SK-N-SH (cell line): Measurements from ENCODE around the gene RNF214. TPM values are rescaled to one million over a fixed set of nuclear protein-coding genes. Genes with fewer than 3 reads are reported as not detected.

ENCODE experiments used
- CTCF ChIA-PET: fragments of 300-600, 350-600 bp; formaldehyde crosslinking; extraction: SDS; loops from one replicate; lab custom pipeline; 2021; lab: Yijun Ruan, JAX
- POLR2A ChIA-PET: fragments of 350-600 bp; sonication (Branson Sonifier 250); formaldehyde crosslinking; extraction: SDS; loops from one replicate; lab custom pipeline; 2020; ENCODE audit warnings: antibody characterized with exemption, inconsistent platforms; lab: Yijun Ruan, JAX
- DNase-seq: peaks from one replicate; pipeline ENCODE4 v3.0.0; 2012
- H2AFZ ChIP-seq: fragments of 200-600 bp; sonication (generic); 2 replicates; pipeline ENCODE4 v1.8.1; 2016; ENCODE audit warnings: antibody characterized with exemption, mild to moderate bottlenecking, low read depth
- H3F3A ChIP-seq: fragments of 200-600 bp; sonication (generic); replicated peaks from 2 replicates; pipeline ENCODE3; 2016; ENCODE audit warnings: antibody characterized with exemption, mild to moderate bottlenecking; ENCODE audit not compliant: insufficient read depth
- H3K27ac ChIP-seq, 2 experiments: fragments of 200-500 bp in 1 of 2; fragments of 200-600 bp in 1 of 2; sonication (Bioruptor generic) in 1 of 2; sonication (generic), shearing (Covaris generic) in 1 of 2; 2 replicates each; pipeline versions ENCODE4 v1.5.1 to v1.6.1; 2014 to 2016; ENCODE audit warnings: low read depth in 2 of 2, inconsistent platforms in 1 of 2, low read length in 1 of 2, mild to moderate bottlenecking in 1 of 2, mixed read lengths in 1 of 2
- H3K27me3 ChIP-seq: fragments of 200-600 bp; sonication (generic), shearing (Covaris generic); 2 replicates; pipeline ENCODE4 v1.6.1; 2016; ENCODE audit warnings: mixed run types; ENCODE audit not compliant: insufficient read depth
- H3K36me3 ChIP-seq, 2 experiments: fragments of 200-500 bp in 1 of 2; fragments of 200-600 bp in 1 of 2; sonication (Bioruptor generic) in 1 of 2; sonication (generic) in 1 of 2; replicated peaks in 1 of 2; 2 replicates each; pipeline versions ENCODE3 to v1.5.1; 2014 to 2016; ENCODE audit warnings: low read length in 1 of 2, mild to moderate bottlenecking in 1 of 2; ENCODE audit not compliant: insufficient read depth in 2 of 2, control insufficient read depth in 1 of 2
- H3K4me1 ChIP-seq, 2 experiments: fragments of 200-500 bp in 1 of 2; fragments of 200-600 bp in 1 of 2; sonication (Bioruptor generic) in 1 of 2; sonication (generic), shearing (Covaris generic) in 1 of 2; 2 replicates each; pipeline versions ENCODE4 v1.5.1 to v1.6.1; 2014 to 2016; ENCODE audit warnings: low read depth in 1 of 2, low read length in 1 of 2, mixed run types in 1 of 2; ENCODE audit not compliant: insufficient read depth in 2 of 2, control insufficient read depth in 1 of 2
- H3K4me2 ChIP-seq: fragments of 200-600 bp; sonication (generic), shearing (Covaris generic); 2 replicates; pipeline ENCODE4 v1.6.1; 2017; ENCODE audit warnings: mixed run types
- H3K4me3 ChIP-seq, 2 experiments: fragments of 200-500 bp in 1 of 2; fragments of 200-600 bp in 1 of 2; sonication (Bioruptor generic) in 1 of 2; sonication (generic), shearing (Covaris generic) in 1 of 2; 2 replicates each; pipeline versions ENCODE4 v1.5.1 to v1.8.1; 2014 to 2016; ENCODE audit warnings: low read depth in 2 of 2, inconsistent platforms in 1 of 2, low read length in 1 of 2, mild to moderate bottlenecking in 1 of 2, mixed read lengths in 1 of 2, moderate library complexity in 1 of 2
- H3K79me2 ChIP-seq: fragments of 200-600 bp; sonication (generic); 2 replicates; pipeline ENCODE4 v1.8.1; 2017; ENCODE audit warnings: mild to moderate bottlenecking; ENCODE audit not compliant: insufficient read depth
- H3K9ac ChIP-seq: fragments of 200-600 bp; sonication (generic); 2 replicates; pipeline ENCODE4 v1.6.1; 2017; ENCODE audit warnings: mixed run types
- H3K9me2 ChIP-seq: fragments of 200-600 bp; sonication (generic); 2 replicates; pipeline ENCODE4 v1.6.1; 2017; ENCODE audit warnings: mixed run types
- H3K9me3 ChIP-seq: fragments of 200-600 bp; sonication (generic); 2 replicates; pipeline ENCODE4 v1.6.1; 2017; ENCODE audit warnings: mixed run types, mild to moderate bottlenecking, moderate library complexity
- H4K20me1 ChIP-seq: fragments of 200-600 bp; sonication (generic); 2 replicates; pipeline ENCODE4 v1.6.1; 2017; ENCODE audit warnings: mild to moderate bottlenecking, mixed run types; ENCODE audit not compliant: insufficient read depth
- CHD2 ChIP-seq: fragments of 150-350 bp; IDR thresholded peaks from 2 replicates; pipeline ENCODE4 v1.6.1; 2018; ENCODE audit warnings: low read length; ENCODE audit not compliant: partially characterized antibody
- EP300 ChIP-seq, 2 experiments: IDR thresholded peaks; 2 replicates each; pipeline versions ENCODE4 v1.4.0 to v1.6.1; 2012; ENCODE audit warnings: borderline replicate concordance in 1 of 2, low read depth in 1 of 2, low read length in 1 of 2
- GATA2 ChIP-seq: sonication (generic); formaldehyde crosslinking; IDR thresholded peaks from 2 replicates; pipeline ENCODE4 v1.5.0; 2020; ENCODE audit warnings: mild to moderate bottlenecking, missing genetic modification reagents
- IRF3 ChIP-seq: fragments of 150-350 bp; IDR thresholded peaks from 2 replicates; pipeline ENCODE4 v1.6.1; 2016; ENCODE audit warnings: mild to moderate bottlenecking, low read depth, low read length
- MAX ChIP-seq: IDR thresholded peaks from 2 replicates; pipeline ENCODE4 v1.4.0; 2012; ENCODE audit warnings: low read depth
- MEF2A ChIP-seq: IDR thresholded peaks from 2 replicates; pipeline ENCODE4 v1.4.0; 2012; ENCODE audit warnings: low read depth, borderline replicate concordance
- NFIC ChIP-seq: IDR thresholded peaks from 2 replicates; pipeline ENCODE4 v1.4.0; 2012; ENCODE audit warnings: borderline replicate concordance
- NRF1 ChIP-seq: IDR thresholded peaks from 2 replicates; pipeline ENCODE4 v1.6.1; 2012; ENCODE audit warnings: low read depth, mild to moderate bottlenecking, low read length
- RFX5 ChIP-seq: IDR thresholded peaks from 2 replicates; pipeline ENCODE4 v1.6.1; 2012; ENCODE audit warnings: mild to moderate bottlenecking, improper control_type of control experiment, low read length
- RXRA ChIP-seq: IDR thresholded peaks from 2 replicates; pipeline ENCODE4 v1.4.0; 2012; ENCODE audit warnings: low read depth, mild to moderate bottlenecking, borderline replicate concordance
- SIN3A ChIP-seq: IDR thresholded peaks from 2 replicates; pipeline ENCODE4 v1.6.1; 2012; ENCODE audit warnings: low read depth, mild to moderate bottlenecking, low read length, moderate library complexity, borderline replicate concordance
- SMC3 ChIP-seq: IDR thresholded peaks from 2 replicates; pipeline ENCODE4 v1.6.1; 2012; ENCODE audit warnings: low read depth, low read length, improper control_type of control experiment
- TCF12 ChIP-seq: IDR thresholded peaks from 2 replicates; pipeline ENCODE4 v1.4.0; 2012
- ZBTB33 ChIP-seq: IDR thresholded peaks from 2 replicates; pipeline ENCODE4 v1.4.0; 2012; ENCODE audit warnings: low read depth, borderline replicate concordance
- WGBS: methylation state at CpG from one replicate; pipeline ENCODE4 v1.1.6; 2017; ENCODE audit warnings: low lambda C conversion rate; 5-methylcytosine and 5-hydroxymethylcytosine counted together
- polyA plus RNA-seq, 3 experiments: library from polyadenylated mRNA; depleted of rRNA; stranded (reverse); fragments of >200 nt; gene quantifications; 2 replicates each; pipeline ENCODE4 v1.2.3, GENCODE V29; 2012
- TF ChIP-seq, protein P1 (sequence below): IDR thresholded peaks from 2 replicates; pipeline ENCODE4 v1.6.1; 2012; ENCODE audit warnings: mild to moderate bottlenecking, low read depth, low read length, moderate library complexity
- TF ChIP-seq, protein P2 (sequence below): fragments of 150-350 bp; IDR thresholded peaks from 2 replicates; pipeline ENCODE4 v1.6.1; 2017; ENCODE audit warnings: antibody characterized with exemption, low read length, low read depth, borderline replicate concordance

The RNF214 gene
- polyA plus RNA-seq, 1 of the 3 experiments (the other 2 are of a cell fraction) = 15.4 TPM

DNA sequence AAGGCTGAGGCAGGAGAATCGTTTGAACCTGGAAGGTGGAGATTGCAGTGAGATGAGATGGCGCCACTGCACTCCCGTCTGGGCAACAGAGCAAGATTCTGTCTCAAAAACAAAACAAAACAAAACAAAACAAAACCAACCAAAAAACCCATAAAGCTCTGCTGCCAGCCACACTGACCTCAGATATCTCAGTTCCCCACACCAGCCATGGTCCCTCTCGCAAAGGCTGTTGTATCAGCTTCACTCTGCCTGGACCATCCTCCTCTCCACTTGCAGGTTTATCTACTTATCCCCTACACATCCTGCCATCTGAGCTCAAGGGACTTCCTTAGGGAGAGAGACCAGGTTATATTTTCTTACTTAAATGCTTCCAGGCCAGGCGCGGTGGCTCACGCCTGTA, 69.8 kb downstream of the RNF214 start:
- Histone ChIP-seq H3F3A (no peaks in the 10 kb centered on the region), H3K79me2 (0 out of 2 replicates have a peak, but pooled peaks cover 4% of the 10 kb centered on the region), H3K27me3 (no peaks in the 10 kb centered on the region), H3K9ac (no peak overlapping the region), H3K36me3 (no peaks in the 10 kb centered on the region), H4K20me1 (no peaks in the 10 kb centered on the region), H3K9me3 (no peaks in the 10 kb centered on the region), H3K4me1 (peaks cover 0 to 15% of the 10 kb centered on the region in 2 experiments; a peak in 1 of 4 replicates), H3K4me3 (no peak overlapping the region), H3K9me2 (no peaks in the 10 kb centered on the region), H2AFZ (no peak overlapping the region), H3K4me2 (no peak overlapping the region), H3K27ac (no peak overlapping the region)
- TF ChIP-seq TCF12 (no peak), RFX5 (no peak), MEF2A (no peak), MAX (no peak), ZBTB33 (no peak), CHD2 (no peak)
- POLR2A ChIA-PET = no interaction called here
- CTCF ChIA-PET = interaction anchor here (2.4 kb wide), 1 partner anchor 13 kb away, joined by 8 read pairs; the partner anchor contains the start of gene BACE1
- no peak for DNase-seq
- 94% methylated on average over 6 of the region's 7 CpGs for WGBS

DNA sequence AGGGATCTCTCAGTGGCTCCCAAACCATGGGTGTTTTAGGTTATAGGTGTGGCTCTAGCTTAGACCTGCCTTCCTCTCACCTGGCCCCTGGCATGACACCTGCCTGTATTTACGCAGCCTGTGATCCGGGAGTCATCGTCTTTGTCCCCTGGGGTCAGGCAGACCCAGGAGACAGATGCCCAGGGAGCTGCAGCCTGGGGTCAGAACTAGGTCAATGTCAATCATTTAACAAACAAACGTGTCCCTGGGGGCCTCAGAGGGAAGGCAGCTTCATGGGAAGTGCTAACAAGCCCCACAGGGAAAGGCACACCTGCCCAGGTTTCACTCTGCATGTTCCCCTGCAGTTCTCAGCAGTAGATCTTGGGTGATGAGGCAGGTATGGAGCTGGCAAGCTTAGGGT, 70.6 kb downstream of the RNF214 start:
- POLR2A ChIA-PET = no interaction called here
- no peak for TF ChIP-seq MAX
- TF ChIP-seq GATA2 (CRISPR knock-in tag) = no peak
- TF ChIP-seq IRF3 = no peak
- TF ChIP-seq NFIC = no peak
- TF ChIP-seq, protein P1, sequence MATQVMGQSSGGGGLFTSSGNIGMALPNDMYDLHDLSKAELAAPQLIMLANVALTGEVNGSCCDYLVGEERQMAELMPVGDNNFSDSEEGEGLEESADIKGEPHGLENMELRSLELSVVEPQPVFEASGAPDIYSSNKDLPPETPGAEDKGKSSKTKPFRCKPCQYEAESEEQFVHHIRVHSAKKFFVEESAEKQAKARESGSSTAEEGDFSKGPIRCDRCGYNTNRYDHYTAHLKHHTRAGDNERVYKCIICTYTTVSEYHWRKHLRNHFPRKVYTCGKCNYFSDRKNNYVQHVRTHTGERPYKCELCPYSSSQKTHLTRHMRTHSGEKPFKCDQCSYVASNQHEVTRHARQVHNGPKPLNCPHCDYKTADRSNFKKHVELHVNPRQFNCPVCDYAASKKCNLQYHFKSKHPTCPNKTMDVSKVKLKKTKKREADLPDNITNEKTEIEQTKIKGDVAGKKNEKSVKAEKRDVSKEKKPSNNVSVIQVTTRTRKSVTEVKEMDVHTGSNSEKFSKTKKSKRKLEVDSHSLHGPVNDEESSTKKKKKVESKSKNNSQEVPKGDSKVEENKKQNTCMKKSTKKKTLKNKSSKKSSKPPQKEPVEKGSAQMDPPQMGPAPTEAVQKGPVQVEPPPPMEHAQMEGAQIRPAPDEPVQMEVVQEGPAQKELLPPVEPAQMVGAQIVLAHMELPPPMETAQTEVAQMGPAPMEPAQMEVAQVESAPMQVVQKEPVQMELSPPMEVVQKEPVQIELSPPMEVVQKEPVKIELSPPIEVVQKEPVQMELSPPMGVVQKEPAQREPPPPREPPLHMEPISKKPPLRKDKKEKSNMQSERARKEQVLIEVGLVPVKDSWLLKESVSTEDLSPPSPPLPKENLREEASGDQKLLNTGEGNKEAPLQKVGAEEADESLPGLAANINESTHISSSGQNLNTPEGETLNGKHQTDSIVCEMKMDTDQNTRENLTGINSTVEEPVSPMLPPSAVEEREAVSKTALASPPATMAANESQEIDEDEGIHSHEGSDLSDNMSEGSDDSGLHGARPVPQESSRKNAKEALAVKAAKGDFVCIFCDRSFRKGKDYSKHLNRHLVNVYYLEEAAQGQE = no peak
- TF ChIP-seq SIN3A = no peak
- TF ChIP-seq RXRA = no peak
- no peak for TF ChIP-seq ZBTB33
- TF ChIP-seq RFX5 = no peak
- no peak for TF ChIP-seq EP300 (IDR thresholded peaks at IDR 0.05; ENCODE audit: borderline replicate concordance in 1 of 2, low read depth in 1 of 2, low read length in 1 of 2)
- no peak for TF ChIP-seq NRF1
- TF ChIP-seq SMC3 = no peak
- TF ChIP-seq, protein P2, sequence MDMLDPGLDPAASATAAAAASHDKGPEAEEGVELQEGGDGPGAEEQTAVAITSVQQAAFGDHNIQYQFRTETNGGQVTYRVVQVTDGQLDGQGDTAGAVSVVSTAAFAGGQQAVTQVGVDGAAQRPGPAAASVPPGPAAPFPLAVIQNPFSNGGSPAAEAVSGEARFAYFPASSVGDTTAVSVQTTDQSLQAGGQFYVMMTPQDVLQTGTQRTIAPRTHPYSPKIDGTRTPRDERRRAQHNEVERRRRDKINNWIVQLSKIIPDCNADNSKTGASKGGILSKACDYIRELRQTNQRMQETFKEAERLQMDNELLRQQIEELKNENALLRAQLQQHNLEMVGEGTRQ = no peak

More for the DNA sequence above, 70.6 kb downstream of the RNF214 start:
- no peak for DNase-seq
- Histone ChIP-seq H3K79me2 (0 out of 2 replicates have a peak, but pooled peaks cover 4% of the 10 kb centered on the region), H3K9ac (no peak overlapping the region), H4K20me1 (no peaks in the 10 kb centered on the region), H3K9me2 (no peaks in the 10 kb centered on the region), H3K4me1 (peaks cover 0 to 15% of the 10 kb centered on the region in 2 experiments; a peak in 1 of 4 replicates), H3K4me2 (no peak overlapping the region), H3K36me3 (no peaks in the 10 kb centered on the region), H3K27ac (no peak overlapping the region), H2AFZ (no peak overlapping the region), H3K27me3 (no peaks in the 10 kb centered on the region), H3K9me3 (no peaks in the 10 kb centered on the region), H3F3A (no peaks in the 10 kb centered on the region), H3K4me3 (no peak overlapping the region)
- WGBS = 50% methylated on average over 1 of the region's 4 CpGs
- CTCF ChIA-PET = interaction anchor here (2.4 kb wide), 1 partner anchor 12 kb away, joined by 8 read pairs; the partner anchor contains the start of gene BACE1
